ENCODE data around the gene COL4A5.
A peak's percentile ranks its signal among the peaks of the same experiment; 100 is the strongest.

COL4A5 gene

GRCh38 chrX:108573136-108573535, 133.5 kb downstream of the COL4A5 start:
- Histone ChIP-seq H3K4me1 (no peaks in the 10 kb centered on the region), H3K9me3 (no peaks in the 10 kb centered on the region), H3K4me3 (ENCODE audit: low read depth, low read length) (no peak overlapping the region), H3K36me3 (no peaks in the 10 kb centered on the region), H3K27me3 (no peaks in the 10 kb centered on the region)
- no peak for DNase-seq
- TF ChIP-seq, protein P1, sequence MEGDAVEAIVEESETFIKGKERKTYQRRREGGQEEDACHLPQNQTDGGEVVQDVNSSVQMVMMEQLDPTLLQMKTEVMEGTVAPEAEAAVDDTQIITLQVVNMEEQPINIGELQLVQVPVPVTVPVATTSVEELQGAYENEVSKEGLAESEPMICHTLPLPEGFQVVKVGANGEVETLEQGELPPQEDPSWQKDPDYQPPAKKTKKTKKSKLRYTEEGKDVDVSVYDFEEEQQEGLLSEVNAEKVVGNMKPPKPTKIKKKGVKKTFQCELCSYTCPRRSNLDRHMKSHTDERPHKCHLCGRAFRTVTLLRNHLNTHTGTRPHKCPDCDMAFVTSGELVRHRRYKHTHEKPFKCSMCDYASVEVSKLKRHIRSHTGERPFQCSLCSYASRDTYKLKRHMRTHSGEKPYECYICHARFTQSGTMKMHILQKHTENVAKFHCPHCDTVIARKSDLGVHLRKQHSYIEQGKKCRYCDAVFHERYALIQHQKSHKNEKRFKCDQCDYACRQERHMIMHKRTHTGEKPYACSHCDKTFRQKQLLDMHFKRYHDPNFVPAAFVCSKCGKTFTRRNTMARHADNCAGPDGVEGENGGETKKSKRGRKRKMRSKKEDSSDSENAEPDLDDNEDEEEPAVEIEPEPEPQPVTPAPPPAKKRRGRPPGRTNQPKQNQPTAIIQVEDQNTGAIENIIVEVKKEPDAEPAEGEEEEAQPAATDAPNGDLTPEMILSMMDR (IDR thresholded peaks at IDR 0.05; ENCODE audit: low read depth, low read length), result no peak

- Histone ChIP-seq H3K36me3 (no peaks in the 10 kb centered on the region), H3K27me3 (no peaks in the 10 kb centered on the region), H3K4me1 (no peaks in the 10 kb centered on the region), H3K9me3 (no peaks in the 10 kb centered on the region), H3K4me3 (ENCODE audit: low read depth, low read length) (no peak overlapping the region)
- TF ChIP-seq, protein P1 (IDR thresholded peaks at IDR 0.05; ENCODE audit: low read depth, low read length), result no peak
- no peak for DNase-seq
Observed at GRCh38 chrX:108582151-108582550, 142.5 kb downstream of the COL4A5 start.

- Histone ChIP-seq H3K4me1 (no peaks in the 10 kb centered on the region), H3K4me3 (ENCODE audit: low read depth, low read length) (no peak overlapping the region), H3K27me3 (no peaks in the 10 kb centered on the region), H3K9me3 (no peaks in the 10 kb centered on the region), H3K36me3 (no peaks in the 10 kb centered on the region)
- TF ChIP-seq, protein P1 (IDR thresholded peaks at IDR 0.05; ENCODE audit: low read depth, low read length), result peak; percentile 53
- DNase-seq, result peak; percentile 5
Observed at GRCh38 chrX:108584617-108585211, 145.1 kb downstream of the COL4A5 start.

GRCh38 chrX:108590496-108590895, 150.9 kb downstream of the COL4A5 start:
- TF ChIP-seq, protein P1 (IDR thresholded peaks at IDR 0.05; ENCODE audit: low read depth, low read length), result no peak
- no peak for DNase-seq
- Histone ChIP-seq H3K4me1 (no peaks in the 10 kb centered on the region), H3K36me3 (no peaks in the 10 kb centered on the region), H3K4me3 (ENCODE audit: low read depth, low read length) (no peak overlapping the region), H3K9me3 (no peaks in the 10 kb centered on the region), H3K27me3 (no peaks in the 10 kb centered on the region)

DNA sequence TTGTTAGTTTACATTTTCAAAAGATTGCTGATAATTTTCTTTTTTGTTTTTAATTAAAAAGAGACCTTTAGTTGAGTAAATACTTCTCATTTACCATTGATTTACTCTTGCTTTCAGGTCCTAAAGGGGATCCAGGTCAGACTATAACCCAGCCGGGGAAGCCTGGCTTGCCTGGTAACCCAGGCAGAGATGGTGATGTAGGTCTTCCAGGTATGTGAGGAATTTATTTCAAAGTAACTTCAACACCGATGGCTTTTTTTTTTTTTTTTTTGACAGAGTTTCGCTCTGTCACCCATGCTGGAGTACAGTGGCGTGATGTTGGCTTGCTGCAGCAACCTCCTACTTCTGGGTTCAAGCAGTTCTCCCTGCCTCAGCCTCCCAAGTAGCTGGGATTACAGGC, 161.6 kb downstream of the COL4A5 start:
- TF ChIP-seq, protein P1 (IDR thresholded peaks at IDR 0.05; ENCODE audit: low read depth, low read length), result no peak
- DNase-seq, result no peak
- Histone ChIP-seq H3K27me3 (no peaks in the 10 kb centered on the region), H3K4me3 (ENCODE audit: low read depth, low read length) (no peak overlapping the region), H3K36me3 (no peaks in the 10 kb centered on the region), H3K9me3 (no peaks in the 10 kb centered on the region), H3K4me1 (no peaks in the 10 kb centered on the region)

- Histone ChIP-seq H3K27me3 (no peaks in the 10 kb centered on the region), H3K9me3 (no peaks in the 10 kb centered on the region), H3K4me1 (no peaks in the 10 kb centered on the region), H3K4me3 (ENCODE audit: low read depth, low read length) (no peak overlapping the region), H3K36me3 (no peaks in the 10 kb centered on the region)
- no peak for DNase-seq
- TF ChIP-seq, protein P1 (IDR thresholded peaks at IDR 0.05; ENCODE audit: low read depth, low read length), result no peak
Observed at GRCh38 chrX:108610141-108610540, 170.5 kb downstream of the COL4A5 start.

All from BE2C (cell line).